Pancreas (tissue), 10 donors: ENCODE measurements around the gene C12orf76. TPM values are rescaled to one million over a fixed set of nuclear protein-coding genes. Genes with fewer than 3 reads are reported as not detected.
"Not testable (repeated sequence)": the region's sequence is repeated elsewhere in the genome, so short reads cannot be mapped to it uniquely, and the experiment has no call there.

Experiments used
- ATAC-seq, 4 donors: fragments of 200-7000 bp; cut with Tn5 transposase; one replicate each; pipeline versions ENCODE4 v1.8.0 to v1.9.1; 2020; ENCODE audit warnings: mild to moderate bottlenecking in 4 of 4, moderate library complexity in 4 of 4
- DNase-seq, 6 donors: peaks; one replicate each; pipeline ENCODE4 v3.0.0-alpha.2; 2020
- FAIRE-seq: peaks from 2 replicates; lab custom pipeline; 2012; peaks lifted over from hg19 to GRCh38; lab: Jason Lieb, UNC
- H3K27ac ChIP-seq, 4 donors: fragments of 200-600 bp; sonication (generic); 1 replicate in 3 of 4; 2 replicates in 1 of 4; pipeline versions ENCODE4 v1.5.0 to v1.8.0; 2020
- H3K27me3 ChIP-seq, 4 donors: fragments of 200-600 bp; one replicate each; pipeline ENCODE4 v1.8.0; 2021
- H3K36me3 ChIP-seq, 3 donors: fragments of 200-600 bp; sonication (generic) in 1 of 3; one replicate each; pipeline versions ENCODE4 v1.5.0 to v1.8.0; 2020 to 2021
- H3K4me1 ChIP-seq, 3 donors: fragments of 200-600 bp; one replicate each; pipeline ENCODE4 v1.8.0; 2021
- H3K4me3 ChIP-seq, 4 donors: fragments of 200-600 bp; sonication (generic) in 2 of 4; one replicate each; pipeline versions ENCODE4 v1.5.0 to v1.8.0; 2020 to 2021
- H3K9me3 ChIP-seq, 4 donors: fragments of 200-600 bp; one replicate each; pipeline ENCODE4 v1.8.0; 2021
- WGBS, 2 donors: extraction: QIAGEN DNeasy Blood & Tissue Kit; methylation state at CpG; one replicate each; pipeline ENCODE4 v1.1.7; 2013; 5-methylcytosine and 5-hydroxymethylcytosine counted together
- intact Hi-C, 3 donors: fragments of 100-400 bp; cut with DNase I; formaldehyde crosslinking; loops; one replicate each; pipeline versions ENCODE4 v1.11.1 to v1.14.2; 2022
- polyA plus RNA-seq, 2 donors: library from polyadenylated mRNA; stranded (reverse); fragments of 200-250 nt; gene quantifications; one replicate each; pipeline ENCODE4 v1.2.3, GENCODE V29; 2013
- total RNA-seq, 6 donors: library from RNA; stranded (reverse); fragmentation: NEBNext Ultra II Directional in 4 of 6; extraction: Animal tissue kit (Norgen Biotek cat#: 25700) in 4 of 6; gene quantifications; one replicate each; pipeline versions ENCODE4 v1.2.1 to v1.2.4, GENCODE V29; 2021 to 2023
- TF ChIP-seq, protein P1 (sequence below), 4 donors: fragments of 200-600 bp; sonication (generic) in 3 of 4; IDR thresholded peaks; one replicate each; pipeline versions ENCODE4 v1.5.0 to v1.8.0; 2021; ENCODE audit warnings: antibody characterized with exemption in 4 of 4
- donor health status: healthy with polysubstance abuse.
- donor health status: DM: no; HTN: no; CAD: no; lungs with moderate emphysema.
- donor health status: DM: no; HTN: no; CAD: no.
- donor health status: control.
- donor health status: control.
- donor health status: Bipolar disorder and iron deficiency.
- donor health status: DM: yes; HTN: yes; CAD: no.
- donor health status: DM: no; HTN: no; CAD: no.
- donor health status: DM: no; HTN: no; CAD: no.
- donor health status: DM: yes; HTN: yes; CAD: no.

The C12orf76 gene
- total and polyA plus RNA-seq, 8 donors, result 4.3 to 17.0 (median 6.1) TPM

DNA sequence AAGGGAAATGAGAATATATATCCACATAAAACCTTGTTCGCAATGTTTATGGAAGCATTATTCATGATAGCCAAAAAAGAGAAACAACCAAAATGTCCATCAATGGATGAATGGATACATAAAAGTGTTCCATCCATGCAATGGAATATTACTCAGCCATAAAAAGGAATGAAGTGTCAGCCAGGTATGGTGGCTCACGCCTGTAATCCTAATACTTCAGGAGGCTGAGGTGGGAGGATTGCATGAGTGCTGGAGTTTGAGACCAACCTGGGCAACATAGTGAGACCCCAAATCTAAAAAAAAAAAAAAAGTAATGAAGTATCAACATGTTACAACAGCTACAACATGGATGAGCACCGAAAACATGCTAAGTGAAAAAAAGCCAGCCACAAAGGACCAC is 23.6 kb upstream of the C12orf76 start:
- Histone ChIP-seq H3K27ac (no peak overlapping the region), H3K36me3 (no peaks in the 10 kb centered on the region), H3K9me3 (no peaks in the 10 kb centered on the region), H3K4me1 (no peaks in the 10 kb centered on the region), H3K4me3 (no peak overlapping the region), H3K27me3 (no peaks in the 10 kb centered on the region)
- DNase-seq, result no peak
- no peak for FAIRE-seq
- no peak for ATAC-seq
- intact Hi-C loops, result no loop called here
- TF ChIP-seq, protein P1, sequence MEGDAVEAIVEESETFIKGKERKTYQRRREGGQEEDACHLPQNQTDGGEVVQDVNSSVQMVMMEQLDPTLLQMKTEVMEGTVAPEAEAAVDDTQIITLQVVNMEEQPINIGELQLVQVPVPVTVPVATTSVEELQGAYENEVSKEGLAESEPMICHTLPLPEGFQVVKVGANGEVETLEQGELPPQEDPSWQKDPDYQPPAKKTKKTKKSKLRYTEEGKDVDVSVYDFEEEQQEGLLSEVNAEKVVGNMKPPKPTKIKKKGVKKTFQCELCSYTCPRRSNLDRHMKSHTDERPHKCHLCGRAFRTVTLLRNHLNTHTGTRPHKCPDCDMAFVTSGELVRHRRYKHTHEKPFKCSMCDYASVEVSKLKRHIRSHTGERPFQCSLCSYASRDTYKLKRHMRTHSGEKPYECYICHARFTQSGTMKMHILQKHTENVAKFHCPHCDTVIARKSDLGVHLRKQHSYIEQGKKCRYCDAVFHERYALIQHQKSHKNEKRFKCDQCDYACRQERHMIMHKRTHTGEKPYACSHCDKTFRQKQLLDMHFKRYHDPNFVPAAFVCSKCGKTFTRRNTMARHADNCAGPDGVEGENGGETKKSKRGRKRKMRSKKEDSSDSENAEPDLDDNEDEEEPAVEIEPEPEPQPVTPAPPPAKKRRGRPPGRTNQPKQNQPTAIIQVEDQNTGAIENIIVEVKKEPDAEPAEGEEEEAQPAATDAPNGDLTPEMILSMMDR (IDR thresholded peaks at IDR 0.05), result no peak
- 74 to 90% methylated on average over 3 of the region's 3 CpGs for WGBS, 2 donors

DNA sequence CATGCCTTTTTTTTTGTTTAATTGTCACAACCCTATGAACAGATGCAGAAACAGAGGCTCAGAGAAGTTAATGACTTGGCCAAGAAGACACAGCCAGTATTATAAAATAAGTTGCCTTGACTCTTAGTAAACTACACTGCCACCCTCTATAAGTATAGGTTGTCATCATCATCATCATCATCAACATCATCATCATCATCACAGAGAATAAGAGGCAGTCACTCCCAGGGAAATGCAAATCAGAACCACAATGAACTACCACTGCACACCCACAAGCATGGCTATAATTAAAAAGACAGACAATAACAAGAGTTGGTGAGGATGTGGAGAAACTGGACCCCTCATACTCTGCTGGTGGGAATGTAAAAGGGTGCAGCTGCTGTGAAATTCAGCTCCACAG is 23.2 kb upstream of the C12orf76 start:
- Histone ChIP-seq H3K36me3 (no peaks in the 10 kb centered on the region), H3K9me3 (no peaks in the 10 kb centered on the region), H3K27me3 (no peaks in the 10 kb centered on the region), H3K4me3 (no peak overlapping the region), H3K27ac (no peak overlapping the region), H3K4me1 (no peaks in the 10 kb centered on the region)
- ATAC-seq (no peak), DNase-seq (no peak), FAIRE-seq (no peak)
- TF ChIP-seq, protein P1 (IDR thresholded peaks at IDR 0.05), result no peak
- intact Hi-C loops, result no loop called here

DNA sequence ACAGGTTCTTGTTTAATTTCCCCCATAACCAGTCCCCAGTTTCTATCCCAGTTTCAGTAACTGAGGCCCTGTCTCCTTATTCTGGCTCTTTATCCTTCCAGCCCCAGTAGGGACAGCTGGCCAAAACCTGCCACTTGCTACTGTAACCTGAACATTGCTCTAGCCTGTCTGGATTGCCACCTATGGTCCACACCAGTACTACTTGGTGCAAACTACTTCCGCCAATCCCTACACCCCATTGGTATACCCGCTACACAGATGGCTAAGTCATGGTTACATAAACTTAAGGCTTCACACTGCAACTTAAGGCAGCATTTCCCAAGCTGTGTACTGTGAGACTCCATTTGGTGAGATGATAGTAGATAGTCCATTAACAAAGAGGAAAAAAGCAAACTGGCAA is 20.3 kb upstream of the C12orf76 start:
- no peaks in the 10 kb centered on the region for H3K9me3 ChIP-seq
- intact Hi-C loops, result no loop called here
- H3K4me3 ChIP-seq, result no peak overlapping the region
- H3K27me3 ChIP-seq, result no peaks in the 10 kb centered on the region
- DNase-seq, result no peak
- no peak overlapping the region for H3K27ac ChIP-seq
- H3K4me1 ChIP-seq, result no peaks in the 10 kb centered on the region
- FAIRE-seq, result no peak
- WGBS, 2 donors, result 96% methylated on average over 2 of the region's 2 CpGs
- no peaks in the 10 kb centered on the region for H3K36me3 ChIP-seq
- no peak for ATAC-seq
- TF ChIP-seq, protein P1 (IDR thresholded peaks at IDR 0.05), result no peak

DNA sequence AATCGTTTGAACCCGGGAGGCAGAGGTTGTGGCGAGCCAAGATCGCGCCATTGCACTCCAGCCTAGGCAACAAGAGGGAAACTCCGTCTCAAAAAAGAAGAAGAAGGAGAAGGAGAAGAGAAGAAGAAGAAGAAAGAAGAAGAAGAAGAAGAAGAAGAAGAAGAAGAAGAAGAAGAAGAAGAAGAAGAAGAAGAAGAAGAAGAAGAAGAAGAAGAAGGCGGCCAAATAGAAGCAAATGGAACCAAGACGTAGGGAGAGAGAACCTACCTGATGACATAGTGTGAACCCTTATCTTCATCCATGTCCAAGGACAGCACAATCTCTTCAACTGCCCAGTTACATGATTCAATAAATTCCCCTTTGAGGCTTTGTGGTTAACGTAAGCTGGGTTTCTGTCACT is 19.8 kb upstream of the C12orf76 start:
- 76 to 88% methylated on average over 9 of the region's 9 CpGs for whole genome bisulfite sequencing, 2 donors

DNA sequence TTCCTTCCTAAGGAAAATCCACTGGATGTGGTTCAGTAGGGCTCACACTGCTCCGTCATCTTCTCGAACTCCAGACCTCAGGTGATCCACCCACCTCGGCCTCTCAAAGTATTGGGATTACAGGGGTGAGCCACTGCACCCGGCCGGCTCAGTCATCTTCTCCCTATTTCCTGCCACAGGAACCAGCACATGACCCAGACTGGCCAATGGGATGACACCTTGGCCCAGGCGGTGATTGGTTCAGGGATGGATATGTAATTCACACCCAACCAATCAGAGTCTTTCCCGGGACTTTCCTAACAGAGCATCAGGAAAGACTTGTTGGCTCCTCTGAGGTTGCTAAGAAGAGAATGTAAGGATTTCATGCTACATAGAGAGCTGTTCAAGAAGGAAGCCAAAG is 19.2 kb upstream of the C12orf76 start:
- Histone ChIP-seq H3K27me3 (no peaks in the 10 kb centered on the region), H3K36me3 (no peaks in the 10 kb centered on the region), H3K4me1 (no peaks in the 10 kb centered on the region), H3K27ac (no peak overlapping the region), H3K4me3 (no peak overlapping the region), H3K9me3 (no peaks in the 10 kb centered on the region)
- ATAC-seq, result no peak
- TF ChIP-seq, protein P1 (IDR thresholded peaks at IDR 0.05), result no peak
- intact Hi-C loops, result no loop called here
- no peak for FAIRE-seq
- 82 to 91% methylated on average over 7 of the region's 7 CpGs for WGBS, 2 donors
- DNase-seq, result no peak

More for the DNA sequence above, 19.8 kb upstream of the C12orf76 start:
- H3K4me3 ChIP-seq, H3K4me1 ChIP-seq, H3K36me3 ChIP-seq, DNase-seq, ATAC-seq, H3K27me3 ChIP-seq, H3K9me3 ChIP-seq, FAIRE-seq, intact Hi-C loops, H3K27ac ChIP-seq: not testable (repeated sequence)

DNA sequence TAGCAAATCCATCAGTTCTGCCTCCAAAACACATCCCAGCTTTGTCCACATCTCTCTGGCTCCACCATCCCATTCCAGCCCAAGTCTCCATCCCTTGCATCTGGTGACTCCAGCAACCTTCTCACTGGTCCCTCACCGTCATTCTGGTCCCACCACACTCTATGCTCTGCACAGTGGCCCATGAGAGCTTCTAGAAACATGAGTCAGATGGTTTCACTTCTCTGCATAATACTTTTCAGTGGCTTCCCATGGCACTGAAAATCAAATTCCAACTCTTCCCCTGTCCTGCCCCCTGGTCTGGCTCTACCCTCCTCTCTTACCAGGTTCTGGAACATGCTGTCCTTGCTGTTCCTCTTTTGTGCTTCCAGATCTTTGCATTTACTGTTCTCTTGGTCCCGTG is 17.2 kb upstream of the C12orf76 start:
- ATAC-seq (no peak), DNase-seq (no peak), FAIRE-seq (no peak)
- no peaks in the 10 kb centered on the region for H3K27me3 ChIP-seq
- no peaks in the 10 kb centered on the region for H3K4me1 ChIP-seq
- TF ChIP-seq, protein P1 (IDR thresholded peaks at IDR 0.05), result no peak
- WGBS, 2 donors, result 71 to 91% methylated on average over 2 of the region's 2 CpGs
- H3K27ac ChIP-seq, result no peak overlapping the region
- H3K36me3 ChIP-seq, result no peaks in the 10 kb centered on the region
- no peaks in the 10 kb centered on the region for H3K9me3 ChIP-seq
- no peak overlapping the region for H3K4me3 ChIP-seq
- intact Hi-C loops, result no loop called here
